ENCODE results near the gene HEPHL1.

The HEPHL1 gene

DNA sequence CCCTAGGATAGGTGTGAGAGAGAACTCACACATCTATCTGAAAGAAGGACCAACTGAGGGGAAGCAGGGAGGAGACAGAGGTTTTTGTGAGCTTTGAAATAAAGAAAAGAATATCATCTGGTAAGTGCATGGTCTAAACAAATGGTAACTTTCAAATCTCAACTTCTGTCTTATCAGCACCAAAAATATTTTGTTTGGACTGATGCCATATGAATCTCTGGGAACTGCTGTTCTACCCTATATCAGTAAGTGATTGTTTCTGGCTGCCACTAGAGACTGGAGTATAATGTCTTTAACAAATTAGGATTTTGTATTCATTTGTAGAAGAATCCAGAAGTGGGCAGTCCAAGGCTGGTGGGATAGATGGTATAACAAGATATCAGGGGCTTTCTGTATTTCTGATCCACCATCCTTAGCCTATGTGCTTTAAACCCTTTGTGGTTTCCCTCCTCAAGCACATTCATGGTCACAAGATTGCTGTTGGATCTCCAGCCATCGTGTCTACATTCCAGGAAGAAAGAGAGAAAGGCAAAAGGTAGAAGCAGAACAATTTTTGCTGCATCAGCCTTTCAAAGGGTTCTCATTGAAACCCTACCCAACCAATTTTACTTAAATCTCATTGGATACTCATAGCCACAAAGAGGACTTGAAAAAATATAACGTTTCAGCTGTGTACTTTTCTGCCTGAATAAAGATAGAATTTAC is 4.7 kb downstream of the HEPHL1 start:
- DNase-seq = no peak

DNA sequence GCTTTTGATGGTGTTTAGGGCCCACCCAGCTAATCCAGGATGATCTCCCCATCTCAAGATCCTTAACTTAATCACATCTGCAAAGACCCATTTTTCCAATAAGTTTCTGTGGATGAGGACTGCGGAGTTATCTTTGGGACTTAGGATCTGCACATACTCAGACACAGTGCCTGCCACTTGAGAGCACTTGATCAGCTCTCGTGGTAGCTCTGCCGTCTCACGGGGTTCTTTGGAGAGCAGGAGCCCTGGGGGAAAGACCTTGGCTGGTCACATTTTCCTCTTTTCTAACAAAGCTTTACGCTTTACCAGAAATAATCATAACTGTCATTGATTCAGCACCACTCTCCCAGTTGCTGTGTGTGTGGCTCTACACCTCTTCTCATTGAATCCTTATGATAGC is 6.1 kb downstream of the HEPHL1 start:
- DNase-seq = no peak

DNA sequence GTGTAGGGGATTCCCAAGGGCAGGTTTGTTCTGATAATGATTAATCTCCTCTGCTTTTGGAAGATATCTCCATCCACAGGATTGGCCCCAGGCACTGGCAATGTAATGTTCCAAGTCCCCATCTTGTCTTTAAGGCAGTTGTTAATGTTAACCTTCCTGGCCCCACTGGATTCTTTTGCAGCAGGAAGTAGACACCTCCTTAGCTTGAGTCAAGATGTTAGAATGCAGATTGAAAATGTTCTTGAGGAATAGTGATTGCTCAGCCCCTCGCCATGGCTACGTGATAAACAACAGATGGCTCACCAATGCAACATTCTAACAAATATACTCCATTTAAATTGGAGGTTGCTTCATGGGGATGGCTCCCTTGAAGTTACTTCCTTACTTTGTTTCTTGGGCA is 7.3 kb downstream of the HEPHL1 start:
- no peak for DNase-seq

DNA sequence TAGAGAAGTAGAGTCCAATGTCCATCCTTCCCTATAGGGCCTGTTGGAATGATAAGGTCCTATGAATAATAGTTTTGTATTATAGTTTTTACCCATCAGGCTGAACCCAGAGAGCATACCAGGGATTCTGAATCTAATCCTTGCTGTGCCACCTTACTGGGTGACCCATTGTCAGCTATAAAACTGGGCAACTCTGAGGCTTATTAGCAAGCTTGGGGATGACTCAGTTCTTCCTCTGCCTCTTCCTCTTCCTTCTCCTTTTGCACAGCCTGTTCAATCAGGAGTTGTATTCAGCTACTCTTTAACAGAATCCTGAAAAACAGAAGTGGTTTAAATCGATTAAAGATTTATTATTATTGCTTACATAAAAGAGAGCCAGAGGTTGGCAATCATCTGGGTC is 8.9 kb downstream of the HEPHL1 start:
- DNase-seq = no peak

- no peak for DNase-seq
Measured at GRCh38 chr11:94031625-94032024, 10.5 kb downstream of the HEPHL1 start.

- no peak for DNase-seq
Measured at GRCh38 chr11:94032066-94032465, 10.9 kb downstream of the HEPHL1 start.

DNA sequence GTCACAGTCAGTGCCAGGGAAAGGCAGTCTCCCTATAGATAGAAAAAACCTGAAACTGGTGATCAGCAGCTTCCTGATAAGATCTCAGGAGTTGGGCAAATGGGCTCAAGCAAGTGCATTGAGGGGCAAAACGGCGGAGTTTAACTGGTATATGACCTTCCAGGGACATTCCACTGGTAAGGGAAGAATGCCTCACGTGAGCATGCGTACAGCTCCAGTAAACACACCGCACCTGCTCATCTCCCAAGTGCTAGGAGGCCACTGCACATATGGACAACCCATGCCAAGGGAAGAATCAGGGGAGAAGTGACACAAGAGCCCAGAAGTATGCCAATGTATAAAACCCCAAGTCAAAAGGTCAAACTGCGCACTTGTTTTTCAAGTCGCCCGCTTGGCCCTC is 11.6 kb downstream of the HEPHL1 start:
- no peak for DNase-seq

- DNase-seq = no peak
Measured at GRCh38 chr11:94034207-94034606, 13.1 kb downstream of the HEPHL1 start.

DNA sequence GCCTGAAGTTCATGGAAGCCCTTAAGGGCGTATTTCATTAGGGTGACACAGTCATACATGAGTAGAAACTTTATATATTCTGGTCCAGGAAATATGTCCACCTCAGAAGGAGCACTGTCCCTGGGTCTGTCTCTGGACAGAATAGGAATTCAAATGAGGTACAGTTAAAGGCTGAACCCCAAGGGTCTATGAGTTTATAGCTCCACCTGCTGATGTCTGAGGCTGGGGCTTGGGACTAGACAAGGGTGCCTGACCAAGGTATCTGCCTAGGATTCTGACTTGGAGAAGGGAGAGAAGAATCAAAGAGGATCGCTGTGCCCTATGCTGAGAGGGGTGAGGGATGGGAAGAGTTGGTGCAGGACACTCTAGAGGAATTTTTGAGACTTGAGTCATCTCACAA is 14.9 kb downstream of the HEPHL1 start:
- no peak for DNase-seq

- DNase-seq = no peak
Measured at GRCh38 chr11:94043241-94043640, 22.1 kb downstream of the HEPHL1 start.

DNA sequence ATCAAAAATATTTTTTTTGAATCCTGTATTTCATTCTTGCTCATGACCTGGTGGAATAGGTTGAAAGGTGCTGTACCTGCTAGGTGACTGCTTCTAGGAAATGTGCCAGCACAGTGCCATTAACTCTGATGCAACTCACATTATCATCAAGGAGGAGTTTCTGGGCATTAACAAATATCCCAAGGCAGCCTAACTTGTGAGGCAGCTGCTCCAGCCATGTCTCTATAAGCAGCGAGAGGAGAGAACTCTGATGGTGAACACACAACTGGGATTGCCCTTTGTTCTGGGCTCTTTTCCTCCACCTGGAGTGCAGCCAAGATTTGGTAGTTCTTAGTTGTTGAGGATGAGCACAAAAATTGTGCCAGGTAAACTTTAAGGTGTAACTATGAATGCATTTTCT is 25.6 kb downstream of the HEPHL1 start:
- DNase-seq = no peak

DNA sequence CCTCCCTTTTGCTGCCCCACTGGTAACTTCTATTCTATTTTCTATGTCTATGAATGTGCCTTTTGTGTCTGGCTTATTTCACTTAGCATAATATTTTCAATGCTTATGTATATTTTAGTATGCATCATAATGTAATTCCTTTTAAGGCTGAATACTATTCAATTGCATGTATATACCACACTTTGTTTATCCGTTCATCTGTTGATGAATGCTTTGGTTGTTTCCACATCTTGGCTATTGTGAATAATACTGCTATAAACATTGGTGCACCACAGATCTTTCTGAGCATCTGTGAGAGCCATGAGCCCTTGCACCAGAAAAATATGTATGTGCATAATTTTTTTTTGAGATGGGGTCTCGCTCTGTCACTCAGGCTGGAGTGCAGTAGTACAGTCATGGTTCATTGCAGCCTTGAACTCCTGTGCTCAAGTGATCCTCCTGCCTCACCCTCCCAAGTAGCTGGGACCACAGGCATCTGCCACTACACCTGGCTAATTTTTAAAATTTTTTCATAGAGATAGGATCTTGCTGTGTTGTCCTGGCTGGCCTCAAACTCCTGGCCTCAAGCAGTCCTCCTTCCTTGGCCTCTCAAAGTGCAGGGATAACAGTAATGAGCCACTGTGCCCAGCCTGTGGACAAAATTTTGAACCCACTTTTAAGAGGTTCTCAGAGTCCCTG is 27.0 kb downstream of the HEPHL1 start:
- DNase-seq = no peak

DNA sequence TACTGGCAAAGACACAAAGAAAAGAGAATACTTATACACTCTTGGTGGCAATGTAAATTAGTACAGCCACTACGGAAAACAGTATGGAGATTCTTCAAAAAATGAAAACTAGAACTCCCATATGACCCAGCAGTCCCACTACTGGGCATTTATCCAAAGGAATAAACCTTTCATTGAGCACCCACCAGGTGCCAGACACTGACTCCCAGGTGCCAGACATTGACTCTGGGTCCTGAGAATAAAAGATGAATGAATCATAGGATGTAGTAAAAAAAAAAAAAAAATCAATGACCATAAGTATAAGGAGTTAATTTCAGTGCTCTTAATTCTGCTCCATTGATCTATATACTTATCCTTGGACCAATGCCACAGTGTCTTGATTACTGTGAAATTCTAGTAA is 28.2 kb downstream of the HEPHL1 start:
- DNase-seq = no peak

DNA sequence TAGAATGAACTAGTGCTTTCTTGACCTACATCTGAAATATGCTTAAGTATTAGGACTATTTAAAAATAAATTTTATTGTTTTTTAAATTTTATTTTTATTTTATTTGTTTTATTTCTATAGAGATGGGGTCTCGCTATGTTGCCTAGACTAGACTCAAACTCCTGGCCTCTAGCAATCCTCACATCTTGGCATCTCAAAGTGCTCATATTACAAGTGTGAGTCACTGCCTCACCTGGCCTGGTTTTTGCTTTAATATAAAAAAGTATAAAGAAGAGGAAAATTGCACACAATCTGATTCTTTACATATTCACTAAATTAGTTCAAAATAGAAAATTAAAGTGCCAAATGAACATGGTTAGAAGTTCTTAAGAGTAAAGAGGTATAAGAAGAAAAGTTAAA is 37.5 kb downstream of the HEPHL1 start:
- DNase-seq = no peak

GRCh38 chr11:94059065-94059464 is 37.9 kb downstream of the HEPHL1 start:
- no peak for DNase-seq

GRCh38 chr11:94060401-94060800 is 39.2 kb downstream of the HEPHL1 start:
- no peak for DNase-seq

- DNase-seq = no peak
Measured at GRCh38 chr11:94062360-94062759, 41.2 kb downstream of the HEPHL1 start.

DNA sequence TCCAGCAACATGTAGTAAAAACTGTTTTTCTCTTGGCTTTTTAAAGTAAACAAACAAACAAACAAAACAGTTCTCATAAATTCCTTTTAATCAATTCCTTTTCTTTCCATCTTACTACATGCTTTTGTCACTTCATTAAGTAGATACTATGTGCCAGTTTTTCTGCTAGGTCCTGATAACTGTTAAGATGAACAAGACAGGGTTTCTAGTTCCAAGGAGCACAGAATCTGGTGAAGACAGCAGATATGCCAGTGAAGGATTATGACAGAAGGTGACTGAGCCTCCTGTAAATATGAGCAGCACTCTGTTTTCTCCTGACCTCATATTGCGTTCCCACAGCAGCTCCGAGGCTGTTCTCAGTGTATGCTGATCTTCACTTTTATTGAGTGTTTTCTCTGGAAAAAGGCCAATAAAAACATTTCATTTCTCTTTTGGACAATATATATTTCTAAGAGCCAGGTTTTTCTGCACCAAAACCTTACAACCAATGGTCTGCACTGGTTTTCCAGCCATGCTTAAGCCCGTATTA is 45.8 kb downstream of the HEPHL1 start:
- no peak for DNase-seq

- no peak for DNase-seq
Measured at GRCh38 chr11:94068764-94069163, 47.6 kb downstream of the HEPHL1 start.

GRCh38 chr11:94077552-94078293 is 56.6 kb downstream of the HEPHL1 start:
- DNase-seq = no peak

GRCh38 chr11:94084164-94084563 is 63.0 kb downstream of the HEPHL1 start:
- DNase-seq = no peak

DNA sequence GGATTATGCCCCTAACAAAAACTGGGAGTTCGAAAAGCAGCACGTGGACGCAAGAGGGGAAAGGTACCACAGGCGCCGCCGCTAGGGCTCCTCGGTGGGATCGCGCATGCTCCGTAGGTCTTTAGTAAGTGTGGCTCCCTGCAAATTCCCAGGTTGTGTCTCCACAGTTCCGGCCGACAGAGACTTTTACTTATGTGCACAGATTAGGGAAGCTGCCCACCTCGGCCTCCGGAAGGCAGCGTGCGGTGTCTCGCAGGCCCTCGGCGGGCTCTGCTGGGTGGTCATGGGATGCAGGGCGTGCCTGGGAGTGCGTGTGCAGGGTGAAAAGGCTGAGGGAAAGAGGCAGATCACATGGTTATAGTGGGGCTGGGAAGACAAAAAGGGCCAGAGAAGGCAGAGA is 67.8 kb downstream of the HEPHL1 start:
- DNase-seq = no peak

DNA sequence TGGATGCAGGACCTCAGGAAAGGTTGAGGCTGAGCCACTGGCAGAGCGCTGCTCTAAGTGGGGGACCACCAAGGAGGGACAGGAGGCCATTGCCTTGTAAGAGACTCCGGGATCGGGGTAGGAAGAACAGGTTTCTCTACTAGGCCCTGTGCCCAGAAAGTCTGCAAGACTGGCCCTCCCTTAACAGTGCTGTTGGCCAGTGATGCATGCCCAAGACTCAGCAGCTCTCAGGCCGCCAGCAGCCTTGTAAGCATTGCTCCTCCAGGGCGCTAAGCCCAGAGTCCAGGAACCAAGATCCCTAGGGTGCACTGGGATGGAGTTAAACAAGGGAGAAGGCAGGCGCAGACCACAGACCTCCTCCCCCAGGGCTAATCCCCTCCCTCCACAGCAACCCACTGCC is 68.2 kb downstream of the HEPHL1 start:
- no peak for DNase-seq

- no peak for DNase-seq
Measured at GRCh38 chr11:94090401-94090800, 69.2 kb downstream of the HEPHL1 start.

Measured in left hindlimb (tissue), 1 donor.